ENCODE measurements around the gene MECR.

DNA sequence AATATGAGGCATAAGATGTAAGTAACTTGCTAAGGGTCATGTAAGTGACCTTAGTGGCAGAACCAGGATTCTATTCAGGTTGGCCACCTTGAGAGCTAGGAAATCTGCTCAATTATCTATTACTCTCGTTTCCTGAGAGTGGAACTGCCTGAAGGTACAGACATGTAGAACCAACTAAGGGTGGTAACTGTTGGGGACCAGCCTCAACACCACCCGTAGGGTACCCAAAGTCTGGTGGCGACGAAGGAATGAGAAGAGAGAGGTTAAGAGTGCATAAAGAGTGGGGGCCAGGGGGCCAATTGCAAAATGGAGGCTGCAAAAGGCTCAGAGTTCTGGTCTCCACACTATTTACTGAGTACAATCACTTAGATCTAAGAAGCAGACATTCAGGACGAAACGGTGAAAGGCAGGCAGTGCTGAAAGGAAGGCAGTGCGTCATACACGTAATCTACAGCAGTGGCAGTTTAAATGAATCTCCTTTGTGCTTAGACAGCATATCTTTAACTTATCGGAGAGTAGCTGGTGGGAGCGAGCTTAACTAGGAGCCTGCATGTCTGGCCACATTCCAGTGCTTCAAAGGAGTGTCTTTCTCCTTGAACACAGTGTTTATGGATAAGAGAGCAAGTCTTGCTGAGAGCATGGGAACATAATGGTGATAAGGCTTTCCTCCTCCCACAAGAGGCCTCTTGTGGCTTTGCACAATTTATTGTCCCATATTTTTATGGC, 74.0 kb downstream of the MECR start:
- TF ChIP-seq, protein P1, sequence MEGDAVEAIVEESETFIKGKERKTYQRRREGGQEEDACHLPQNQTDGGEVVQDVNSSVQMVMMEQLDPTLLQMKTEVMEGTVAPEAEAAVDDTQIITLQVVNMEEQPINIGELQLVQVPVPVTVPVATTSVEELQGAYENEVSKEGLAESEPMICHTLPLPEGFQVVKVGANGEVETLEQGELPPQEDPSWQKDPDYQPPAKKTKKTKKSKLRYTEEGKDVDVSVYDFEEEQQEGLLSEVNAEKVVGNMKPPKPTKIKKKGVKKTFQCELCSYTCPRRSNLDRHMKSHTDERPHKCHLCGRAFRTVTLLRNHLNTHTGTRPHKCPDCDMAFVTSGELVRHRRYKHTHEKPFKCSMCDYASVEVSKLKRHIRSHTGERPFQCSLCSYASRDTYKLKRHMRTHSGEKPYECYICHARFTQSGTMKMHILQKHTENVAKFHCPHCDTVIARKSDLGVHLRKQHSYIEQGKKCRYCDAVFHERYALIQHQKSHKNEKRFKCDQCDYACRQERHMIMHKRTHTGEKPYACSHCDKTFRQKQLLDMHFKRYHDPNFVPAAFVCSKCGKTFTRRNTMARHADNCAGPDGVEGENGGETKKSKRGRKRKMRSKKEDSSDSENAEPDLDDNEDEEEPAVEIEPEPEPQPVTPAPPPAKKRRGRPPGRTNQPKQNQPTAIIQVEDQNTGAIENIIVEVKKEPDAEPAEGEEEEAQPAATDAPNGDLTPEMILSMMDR (IDR thresholded peaks at IDR 0.05) = no peak
- TF ChIP-seq POLR2A (IDR thresholded peaks at IDR 0.05) = no peak

Measured in upper lobe of left lung (tissue), 4 donors.